ENCODE data around the gene CYB561A3.
A peak's percentile ranks its signal among the peaks of the same experiment; 100 is the strongest.

CYB561A3 gene

GRCh38 chr11:61378713-61379313 is 17.1 kb upstream of the CYB561A3 start:
- TF ChIP-seq CTCF (conservative IDR thresholded peaks at IDR 0.05; ENCODE audit: low read depth, low read length) = no peak
- DNase-seq (ENCODE audit: low read depth) = peak; percentile 98
- no peak overlapping the region for H3K4me3 ChIP-seq (ENCODE audit: low read depth, low read length)

GRCh38 chr11:61377461-61378160 is 15.9 kb upstream of the CYB561A3 start:
- DNase-seq (ENCODE audit: low read depth) = peak; percentile 46
- H3K4me3 ChIP-seq (ENCODE audit: low read depth, low read length) = no peak overlapping the region
- TF ChIP-seq CTCF (conservative IDR thresholded peaks at IDR 0.05; ENCODE audit: low read depth, low read length) = no peak

DNA sequence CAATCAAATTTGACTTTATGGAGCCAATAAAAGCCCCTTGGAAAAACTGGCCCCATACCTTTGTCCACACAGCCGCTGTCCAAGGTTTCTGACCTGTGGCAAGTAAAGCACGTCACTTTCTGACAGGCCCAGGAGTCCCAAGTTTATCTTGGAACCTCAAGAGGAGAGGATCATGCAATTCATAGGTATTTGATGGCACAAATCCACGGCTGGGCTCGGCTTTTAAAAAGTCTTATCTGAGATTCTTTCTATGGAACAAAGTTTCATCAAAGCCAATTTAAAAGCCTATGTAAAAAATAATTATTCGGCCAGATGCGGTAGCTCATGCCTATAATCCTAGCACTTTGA is 14.1 kb upstream of the CYB561A3 start:
- no peak for DNase-seq (ENCODE audit: low read depth)
- no peak overlapping the region for H3K4me3 ChIP-seq (ENCODE audit: low read depth, low read length)
- TF ChIP-seq CTCF (conservative IDR thresholded peaks at IDR 0.05; ENCODE audit: low read depth, low read length) = no peak

- DNase-seq (ENCODE audit: low read depth) = no peak
- TF ChIP-seq CTCF (conservative IDR thresholded peaks at IDR 0.05; ENCODE audit: low read depth, low read length) = no peak
- H3K4me3 ChIP-seq (ENCODE audit: low read depth, low read length) = no peak overlapping the region
Measured at GRCh38 chr11:61372659-61373420, 11.2 kb upstream of the CYB561A3 start.

- no peak for TF ChIP-seq CTCF (conservative IDR thresholded peaks at IDR 0.05; ENCODE audit: low read depth, low read length)
- no peak overlapping the region for H3K4me3 ChIP-seq (ENCODE audit: low read depth, low read length)
- peak; percentile 46 for DNase-seq (ENCODE audit: low read depth)
Measured at GRCh38 chr11:61370349-61371005, 8.8 kb upstream of the CYB561A3 start.

- peak; percentile 96 for DNase-seq (ENCODE audit: low read depth)
- no peak for TF ChIP-seq CTCF (conservative IDR thresholded peaks at IDR 0.05; ENCODE audit: low read depth, low read length)
- H3K4me3 ChIP-seq (ENCODE audit: low read depth, low read length) = no peak overlapping the region
Measured at GRCh38 chr11:61369372-61370348, 8.0 kb upstream of the CYB561A3 start.

Data from choroid plexus epithelial cell (primary cell).